Esophagus muscularis mucosa (tissue), 4 donors: ENCODE results near the gene LGALS12.

Experiments used
- EP300 ChIP-seq: sonication (generic); formaldehyde crosslinking; IDR thresholded peaks from one replicate; pipeline ENCODE4 v1.6.1; 2017; ENCODE audit warnings: antibody characterized with exemption
- POLR2A ChIP-seq: fragments of 450-650 bp; IDR thresholded peaks from one replicate; pipeline ENCODE4 v1.6.1; 2017; ENCODE audit warnings: antibody characterized with exemption, moderate library complexity, mild to moderate bottlenecking, low read depth
- POLR2AphosphoS5 ChIP-seq, 2 donors: sonication (generic); formaldehyde crosslinking; IDR thresholded peaks; one replicate each; pipeline ENCODE4 v1.6.1; 2017; ENCODE audit warnings: antibody characterized with exemption in 2 of 2
- TF ChIP-seq, protein P1 (sequence below), 3 experiments: fragments of 200-600 bp in 2 of 3; fragments of 450-650 bp in 1 of 3; sonication (generic) in 2 of 3; IDR thresholded peaks; one replicate each; pipeline ENCODE4 v1.5.1; 2017 to 2019; ENCODE audit warnings: antibody characterized with exemption in 3 of 3, mild to moderate bottlenecking in 2 of 3, moderate library complexity in 1 of 3

DNA sequence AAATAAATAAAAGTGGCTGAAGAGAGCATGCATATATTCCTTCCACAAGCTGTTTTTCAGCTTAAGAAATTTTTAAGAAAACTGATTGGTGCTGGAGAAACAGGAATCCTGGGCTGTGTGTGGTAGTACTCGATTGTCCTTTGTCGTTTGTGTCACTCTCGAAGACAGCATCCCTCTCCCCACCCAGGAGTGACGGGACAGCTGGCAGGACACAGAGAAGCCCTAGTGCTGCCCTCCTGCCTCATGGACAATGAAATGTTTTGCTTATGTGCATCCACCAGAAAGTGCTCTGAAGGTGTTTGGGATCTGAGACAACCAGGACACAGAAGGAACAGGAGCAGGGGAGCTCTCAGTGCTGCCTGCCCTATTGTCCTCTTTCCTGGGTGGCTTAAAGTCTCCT, 43.5 kb downstream of the LGALS12 start:
- TF ChIP-seq, protein P1, sequence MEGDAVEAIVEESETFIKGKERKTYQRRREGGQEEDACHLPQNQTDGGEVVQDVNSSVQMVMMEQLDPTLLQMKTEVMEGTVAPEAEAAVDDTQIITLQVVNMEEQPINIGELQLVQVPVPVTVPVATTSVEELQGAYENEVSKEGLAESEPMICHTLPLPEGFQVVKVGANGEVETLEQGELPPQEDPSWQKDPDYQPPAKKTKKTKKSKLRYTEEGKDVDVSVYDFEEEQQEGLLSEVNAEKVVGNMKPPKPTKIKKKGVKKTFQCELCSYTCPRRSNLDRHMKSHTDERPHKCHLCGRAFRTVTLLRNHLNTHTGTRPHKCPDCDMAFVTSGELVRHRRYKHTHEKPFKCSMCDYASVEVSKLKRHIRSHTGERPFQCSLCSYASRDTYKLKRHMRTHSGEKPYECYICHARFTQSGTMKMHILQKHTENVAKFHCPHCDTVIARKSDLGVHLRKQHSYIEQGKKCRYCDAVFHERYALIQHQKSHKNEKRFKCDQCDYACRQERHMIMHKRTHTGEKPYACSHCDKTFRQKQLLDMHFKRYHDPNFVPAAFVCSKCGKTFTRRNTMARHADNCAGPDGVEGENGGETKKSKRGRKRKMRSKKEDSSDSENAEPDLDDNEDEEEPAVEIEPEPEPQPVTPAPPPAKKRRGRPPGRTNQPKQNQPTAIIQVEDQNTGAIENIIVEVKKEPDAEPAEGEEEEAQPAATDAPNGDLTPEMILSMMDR (IDR thresholded peaks at IDR 0.05) = no peak
- no peak for TF ChIP-seq POLR2AphosphoS5 (IDR thresholded peaks at IDR 0.05)
- no peak for TF ChIP-seq POLR2A
- no peak for TF ChIP-seq EP300
